Cardiac fibroblast (primary cell): ENCODE measurements around the gene ATAD5.
"Not testable (repeated sequence)": the region's sequence is repeated elsewhere in the genome, so short reads cannot be mapped to it uniquely, and the experiment has no call there.

Source experiments
- DNase-seq, 2 donors: peaks; one replicate each; pipeline versions ENCODE4 v3.0.0 to v3.0.0-alpha.2; 2010; ENCODE audit warnings: low read depth in 2 of 2
- H3K4me3 ChIP-seq, 2 donors: replicated peaks in 1 of 2; 1 replicate in 1 of 2; 2 replicates in 1 of 2; pipeline ENCODE4 v1.5.1; 2011; ENCODE audit warnings: low read depth in 2 of 2, low read length in 2 of 2, mild to moderate bottlenecking in 2 of 2, moderate library complexity in 1 of 2
- TF ChIP-seq, protein P1 (sequence below): IDR thresholded peaks from one replicate; pipeline ENCODE4 v1.5.1; 2011; ENCODE audit warnings: low read depth, mild to moderate bottlenecking, low read length, inconsistent platforms

The ATAD5 gene

DNA sequence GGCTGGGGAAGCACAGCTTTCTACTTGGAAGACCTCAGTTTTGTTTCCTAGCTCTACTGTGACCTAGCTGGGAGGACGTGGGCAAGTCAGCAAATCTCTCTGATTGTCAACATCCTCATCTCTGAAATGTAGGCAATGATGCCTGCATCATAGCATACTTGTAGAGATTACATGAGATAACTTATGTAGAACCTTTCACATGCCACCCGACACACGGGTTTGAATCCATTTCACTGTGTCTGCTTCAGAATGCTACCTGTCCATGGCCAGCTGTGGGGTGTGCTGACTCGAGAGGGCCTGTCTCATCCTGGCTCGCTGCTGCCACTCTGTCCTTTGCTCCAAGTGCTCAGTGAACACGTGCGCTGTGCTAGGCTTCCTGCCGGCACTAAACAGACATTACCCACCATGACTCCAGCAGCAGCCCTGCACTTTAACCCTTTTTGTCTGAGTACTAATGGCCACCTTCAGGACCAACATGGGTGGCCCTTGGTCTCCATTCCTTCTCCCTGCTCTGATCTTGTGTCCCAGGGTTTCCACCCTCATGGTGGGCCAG, 97.4 kb downstream of the ATAD5 start:
- no peak overlapping the region for H3K4me3 ChIP-seq
- DNase-seq, result no peak
- TF ChIP-seq, protein P1, sequence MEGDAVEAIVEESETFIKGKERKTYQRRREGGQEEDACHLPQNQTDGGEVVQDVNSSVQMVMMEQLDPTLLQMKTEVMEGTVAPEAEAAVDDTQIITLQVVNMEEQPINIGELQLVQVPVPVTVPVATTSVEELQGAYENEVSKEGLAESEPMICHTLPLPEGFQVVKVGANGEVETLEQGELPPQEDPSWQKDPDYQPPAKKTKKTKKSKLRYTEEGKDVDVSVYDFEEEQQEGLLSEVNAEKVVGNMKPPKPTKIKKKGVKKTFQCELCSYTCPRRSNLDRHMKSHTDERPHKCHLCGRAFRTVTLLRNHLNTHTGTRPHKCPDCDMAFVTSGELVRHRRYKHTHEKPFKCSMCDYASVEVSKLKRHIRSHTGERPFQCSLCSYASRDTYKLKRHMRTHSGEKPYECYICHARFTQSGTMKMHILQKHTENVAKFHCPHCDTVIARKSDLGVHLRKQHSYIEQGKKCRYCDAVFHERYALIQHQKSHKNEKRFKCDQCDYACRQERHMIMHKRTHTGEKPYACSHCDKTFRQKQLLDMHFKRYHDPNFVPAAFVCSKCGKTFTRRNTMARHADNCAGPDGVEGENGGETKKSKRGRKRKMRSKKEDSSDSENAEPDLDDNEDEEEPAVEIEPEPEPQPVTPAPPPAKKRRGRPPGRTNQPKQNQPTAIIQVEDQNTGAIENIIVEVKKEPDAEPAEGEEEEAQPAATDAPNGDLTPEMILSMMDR, result no peak

DNA sequence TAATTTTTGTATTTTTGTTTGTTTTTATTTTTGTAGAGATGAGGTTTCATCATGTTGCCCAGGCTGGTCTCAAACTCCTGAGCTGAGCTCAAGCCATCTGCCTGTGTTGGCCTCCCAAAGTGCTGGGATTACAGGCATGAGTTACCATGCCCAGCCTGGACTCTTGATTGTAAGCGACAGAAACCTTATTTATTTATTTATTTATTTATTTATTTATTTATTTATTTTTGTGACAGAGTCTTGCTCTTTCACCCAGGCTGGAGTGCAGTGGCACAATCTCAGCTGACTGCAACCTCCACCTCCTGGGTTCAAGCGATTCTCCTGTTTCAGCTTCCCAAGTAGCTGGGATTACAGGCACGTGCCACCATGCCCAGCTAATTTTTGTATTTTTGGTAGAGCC, 98.1 kb downstream of the ATAD5 start:
- H3K4me3 ChIP-seq, DNase-seq: not testable (repeated sequence)

DNA sequence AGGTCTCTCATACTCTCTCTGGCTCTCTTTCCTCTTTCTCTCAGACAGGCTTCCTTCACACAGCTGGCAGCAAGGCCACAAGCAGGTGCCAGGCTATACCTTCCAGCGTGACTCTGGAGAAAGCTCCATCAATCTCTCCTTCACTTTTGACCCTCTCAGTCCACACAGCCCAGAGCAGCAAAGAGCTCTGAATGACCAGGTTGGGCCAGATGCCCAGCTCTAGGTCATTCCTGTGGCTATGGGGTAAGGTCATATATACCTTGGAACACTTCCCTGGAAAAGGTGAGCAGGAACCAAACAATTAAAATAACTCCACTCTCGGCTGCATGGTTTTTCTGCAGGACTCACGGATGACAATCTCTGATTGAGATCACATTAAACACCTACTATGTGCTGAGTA, 98.7 kb downstream of the ATAD5 start:
- DNase-seq, result no peak

DNA sequence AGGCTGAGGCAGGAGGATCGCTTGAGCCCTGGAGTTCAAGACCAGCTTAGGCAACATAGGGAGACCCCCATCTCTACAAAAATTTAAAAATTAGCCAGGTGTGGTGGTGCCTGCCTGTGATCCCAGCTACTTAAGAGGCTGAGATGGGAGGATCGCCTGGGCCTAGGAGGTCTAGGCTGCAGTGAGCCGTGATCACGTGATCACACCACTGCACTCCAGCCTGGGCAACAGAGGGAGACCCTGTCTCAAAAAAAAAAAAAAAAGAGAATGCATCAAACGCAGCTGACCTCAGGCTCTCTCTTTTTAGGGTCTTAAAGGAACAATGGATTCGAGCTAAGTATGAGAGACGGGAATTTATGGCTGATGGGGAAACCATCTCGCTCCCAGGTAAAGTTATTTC, 99.8 kb downstream of the ATAD5 start:
- not testable (repeated sequence) for H3K4me3 ChIP-seq, DNase-seq

More for the DNA sequence above, 98.7 kb downstream of the ATAD5 start:
- TF ChIP-seq, protein P1, result no peak
- no peak overlapping the region for H3K4me3 ChIP-seq

DNA sequence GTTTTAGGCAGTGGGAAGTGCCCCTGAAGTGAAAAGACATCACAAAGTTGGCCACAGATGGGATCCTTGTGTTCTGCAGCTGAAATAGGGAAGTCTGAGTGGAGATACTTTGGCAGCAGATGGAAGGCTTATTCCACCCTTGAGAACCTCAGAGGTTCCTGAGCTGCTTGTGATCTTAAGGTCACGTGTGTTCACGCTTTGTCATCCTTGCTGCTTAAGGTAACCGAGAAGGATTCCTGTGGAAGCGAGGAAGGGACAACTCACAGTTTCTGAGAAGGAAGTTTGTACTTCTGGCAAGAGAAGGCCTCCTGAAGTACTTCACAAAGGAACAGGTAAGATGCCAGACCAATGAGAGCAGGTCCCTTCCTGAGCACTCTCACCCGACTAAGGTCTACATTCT, 102.2 kb downstream of the ATAD5 start:
- H3K4me3 ChIP-seq, result no peak overlapping the region
- TF ChIP-seq, protein P1, result no peak
- DNase-seq, result no peak

DNA sequence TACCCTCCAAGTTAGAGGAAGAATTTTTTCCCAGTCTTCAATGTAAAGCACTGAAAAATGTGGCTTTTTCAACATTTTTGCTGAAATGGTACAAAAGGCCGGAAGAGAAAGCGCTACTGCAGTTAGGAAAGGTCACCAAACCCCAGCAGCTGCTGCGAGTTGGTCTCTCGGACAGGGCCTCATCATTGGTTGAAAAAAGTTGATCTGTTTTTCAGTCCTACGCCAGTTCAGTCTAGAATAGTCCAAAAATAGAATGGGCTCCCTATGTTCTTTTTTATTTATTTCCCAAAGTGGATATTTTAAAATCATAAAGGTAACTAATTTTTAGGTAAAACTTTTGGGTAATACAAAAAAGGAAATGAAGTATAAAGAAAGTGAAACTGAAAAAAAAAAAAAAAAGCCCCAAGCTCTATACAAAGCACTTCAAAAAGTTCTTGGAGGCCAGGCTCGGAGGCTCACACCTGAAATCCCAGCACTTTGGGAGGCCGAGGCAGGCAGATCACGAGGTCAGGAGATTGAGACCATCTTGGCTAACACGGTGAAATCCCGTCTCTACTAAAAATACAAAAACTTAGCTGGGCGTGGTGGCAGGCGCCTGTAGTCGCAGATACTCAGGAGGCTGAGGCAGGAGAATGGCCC, 107.4 kb downstream of the ATAD5 start:
- no peak overlapping the region for H3K4me3 ChIP-seq
- no peak for DNase-seq
- TF ChIP-seq, protein P1, result no peak

DNA sequence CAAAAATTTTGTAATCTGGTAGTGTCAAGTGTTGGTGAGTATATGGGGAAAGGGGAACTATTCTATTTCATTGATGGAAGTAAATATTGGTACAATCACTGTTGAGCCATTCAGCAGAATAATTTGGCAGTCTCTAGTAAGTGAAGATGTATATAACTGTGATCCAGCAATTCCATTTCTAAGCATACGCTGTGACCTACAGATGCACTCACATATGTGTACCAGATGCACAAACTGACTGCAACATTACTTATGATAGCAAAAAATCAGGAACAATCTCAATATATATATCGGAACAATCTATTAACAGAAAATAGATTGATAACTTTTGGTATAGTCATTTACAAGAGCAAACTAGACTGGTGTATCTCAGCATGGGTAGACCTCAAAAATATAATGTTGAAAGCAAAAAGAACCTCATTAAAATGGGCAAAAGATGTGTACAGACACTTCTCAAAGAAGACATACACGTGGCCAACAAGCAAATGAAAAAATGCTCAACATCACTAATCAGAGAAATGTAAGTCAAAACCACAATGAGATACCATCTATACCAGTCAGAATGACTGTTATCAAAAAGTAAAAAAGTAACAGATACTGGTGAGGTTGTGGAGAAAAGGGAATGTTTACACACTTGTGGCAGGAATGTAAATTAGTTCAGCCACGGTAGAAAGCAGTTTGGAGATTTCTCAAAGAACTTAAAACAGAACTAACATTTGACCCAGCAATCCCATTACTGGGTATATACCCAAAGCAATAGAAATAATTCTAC, 110.7 kb downstream of the ATAD5 start:
- DNase-seq, result no peak
- H3K4me3 ChIP-seq, result no peak overlapping the region
- TF ChIP-seq, protein P1, result no peak
